Activated CD4-positive, alpha-beta T cell treated with anti-CD3 and anti-CD28 coated beads, Interleukin-2, Interleukin-6, amounts not matched to agents 100 ng/mL and 50 ng/mL, durations not matched to agents 16 hours and 8 hours (primary cell): ENCODE results near the gene F11.
"Not testable (repeated sequence)": the region's sequence is repeated elsewhere in the genome, so short reads cannot be mapped to it uniquely, and the experiment has no call there.

Experiments
- DNase-seq: peaks from one replicate; pipeline ENCODE4 v3.0.0-alpha.2; 2020

Gene F11

DNA sequence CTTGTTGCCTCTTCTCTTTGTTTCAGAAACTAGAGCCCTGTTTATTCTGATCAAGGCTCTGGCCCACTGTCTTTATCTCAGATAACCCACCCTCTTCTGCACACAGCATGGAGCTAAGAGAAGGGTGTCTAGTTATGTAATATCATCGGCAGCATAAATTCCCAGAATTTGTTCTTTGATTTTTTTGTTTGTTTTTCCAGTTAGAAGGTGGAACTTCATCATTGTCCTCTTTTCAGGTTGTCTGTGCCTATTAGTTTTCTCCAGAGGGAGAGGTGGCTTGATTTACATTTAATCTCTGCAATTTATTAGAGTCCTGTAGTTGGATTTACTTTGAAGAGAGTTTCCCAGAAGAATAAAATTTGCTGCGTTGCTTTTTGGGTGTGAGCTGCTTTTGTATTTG is 15.2 kb upstream of the F11 start:
- DNase-seq = no peak

GRCh38 chr4:186255122-186255521 is 10.9 kb upstream of the F11 start:
- no peak for DNase-seq

GRCh38 chr4:186258216-186258811 is 7.7 kb upstream of the F11 start:
- no peak for DNase-seq

DNA sequence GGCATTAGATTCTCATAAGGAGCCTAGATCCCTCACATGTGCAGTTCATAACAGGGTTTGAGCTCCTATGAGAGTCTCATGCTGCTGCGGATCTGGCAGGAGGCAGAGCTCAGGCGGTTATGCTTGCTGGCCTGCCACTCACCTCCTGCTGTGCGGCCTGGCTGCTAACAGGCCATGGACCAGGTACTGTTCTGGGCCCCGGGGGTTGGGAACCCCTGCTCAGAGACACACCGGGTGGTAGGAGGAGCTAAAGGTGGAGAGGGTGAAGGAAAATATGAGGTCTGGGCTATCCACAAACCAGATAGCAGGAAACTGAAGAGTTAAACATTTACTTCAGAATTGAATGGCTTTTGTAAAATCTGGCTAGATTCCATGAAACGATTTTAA is 5.9 kb upstream of the F11 start:
- DNase-seq = no peak

DNA sequence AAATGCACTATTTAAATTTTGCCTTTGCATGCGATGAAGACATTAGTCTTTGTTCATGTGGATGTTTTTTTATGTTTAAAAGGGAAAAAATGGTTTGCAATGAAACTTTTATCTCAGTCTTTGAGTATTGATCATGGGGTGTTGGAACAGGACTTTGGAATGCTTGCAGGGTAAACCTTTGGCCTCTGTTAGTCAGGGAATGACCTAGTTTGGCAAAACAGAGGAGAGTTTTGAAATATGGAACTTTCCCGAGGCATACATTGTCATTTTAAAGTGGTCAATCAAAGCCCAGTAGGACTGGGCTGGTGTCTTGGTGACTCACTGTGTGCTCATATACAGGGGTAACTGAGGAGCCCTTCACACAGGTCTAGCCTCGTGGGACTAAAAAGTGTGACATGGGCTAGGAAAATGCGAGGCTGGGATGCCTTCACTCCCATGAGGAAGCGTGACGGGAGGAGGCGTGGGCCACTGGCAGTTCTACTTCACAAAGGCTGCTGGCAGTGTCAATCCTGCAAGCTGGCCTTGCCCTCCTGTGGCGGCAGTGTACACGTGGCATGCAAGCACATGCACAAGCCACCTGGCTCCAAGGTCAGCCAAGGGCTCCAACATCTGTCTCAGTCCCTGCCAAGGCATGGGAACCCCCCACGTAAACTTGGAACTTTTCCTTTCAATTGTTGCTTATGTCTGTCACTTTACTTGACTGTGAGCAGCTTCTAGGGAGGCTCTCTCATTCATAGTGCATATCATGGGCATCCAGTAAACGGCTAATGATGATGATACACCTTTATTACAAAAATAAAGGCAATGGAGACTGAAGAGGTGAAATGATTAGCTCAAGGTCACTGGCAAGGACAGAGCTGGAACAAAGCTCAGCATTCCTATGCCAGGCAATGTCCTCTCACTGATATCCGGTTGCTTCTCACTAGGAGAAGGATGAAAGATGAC is 5.2 kb upstream of the F11 start:
- DNase-seq = no peak

DNA sequence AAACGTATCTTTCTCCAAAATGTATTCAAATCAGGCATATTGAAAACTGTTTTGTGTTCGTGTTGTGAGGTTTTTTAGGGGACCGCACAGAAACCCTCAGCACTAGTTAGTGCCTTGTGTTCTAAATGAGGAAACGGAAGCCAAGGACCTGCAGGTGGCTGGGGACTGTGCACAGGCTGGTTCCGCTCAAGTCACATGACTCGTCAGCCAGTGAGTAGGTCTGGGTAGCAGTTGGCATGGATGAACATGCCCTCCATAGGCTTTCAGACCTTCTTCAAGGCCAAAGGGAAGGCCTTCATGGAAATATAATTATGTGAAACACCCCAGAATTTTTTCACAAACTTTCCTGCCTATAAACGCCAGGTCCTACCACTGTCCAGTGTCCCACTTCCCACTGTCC is 1.3 kb upstream of the F11 start:
- no peak for DNase-seq

- not testable (repeated sequence) for DNase-seq
Measured at GRCh38 chr4:186265250-186265649, 739 bp upstream of the F11 start.

DNA sequence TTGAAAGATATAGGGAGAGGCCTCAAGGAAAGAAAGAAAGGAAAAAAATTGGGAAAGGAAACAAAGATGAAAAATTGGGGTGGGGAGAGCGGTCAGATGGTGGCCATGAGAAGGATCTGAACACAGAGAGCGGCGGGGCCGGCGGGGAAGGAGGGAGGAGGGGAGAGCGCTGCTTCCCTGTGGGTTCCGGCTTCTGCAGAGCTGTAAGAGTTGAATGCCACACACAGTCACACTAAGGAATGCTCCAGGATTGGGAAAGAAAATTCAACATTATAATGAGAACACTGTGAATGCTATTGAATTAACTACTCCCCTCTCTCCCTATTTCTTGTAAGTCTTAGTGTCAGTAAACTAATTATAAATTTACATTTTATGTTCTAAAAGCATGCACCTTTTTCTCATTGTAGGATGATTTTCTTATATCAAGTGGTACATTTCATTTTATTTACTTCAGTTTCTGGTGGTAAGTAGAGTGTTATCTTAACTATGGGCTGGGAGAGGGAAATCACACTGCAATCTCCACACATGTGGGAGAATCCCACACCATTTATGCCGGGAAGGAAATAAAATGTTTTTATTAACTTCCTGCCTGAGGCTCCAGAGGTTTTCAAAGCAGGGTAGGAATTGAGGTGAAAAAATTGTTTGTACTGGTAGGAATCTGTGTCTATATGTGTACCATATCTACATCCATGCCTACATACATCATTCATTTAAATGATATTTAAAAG is 904 bp downstream of the F11 start:
- no peak for DNase-seq

DNA sequence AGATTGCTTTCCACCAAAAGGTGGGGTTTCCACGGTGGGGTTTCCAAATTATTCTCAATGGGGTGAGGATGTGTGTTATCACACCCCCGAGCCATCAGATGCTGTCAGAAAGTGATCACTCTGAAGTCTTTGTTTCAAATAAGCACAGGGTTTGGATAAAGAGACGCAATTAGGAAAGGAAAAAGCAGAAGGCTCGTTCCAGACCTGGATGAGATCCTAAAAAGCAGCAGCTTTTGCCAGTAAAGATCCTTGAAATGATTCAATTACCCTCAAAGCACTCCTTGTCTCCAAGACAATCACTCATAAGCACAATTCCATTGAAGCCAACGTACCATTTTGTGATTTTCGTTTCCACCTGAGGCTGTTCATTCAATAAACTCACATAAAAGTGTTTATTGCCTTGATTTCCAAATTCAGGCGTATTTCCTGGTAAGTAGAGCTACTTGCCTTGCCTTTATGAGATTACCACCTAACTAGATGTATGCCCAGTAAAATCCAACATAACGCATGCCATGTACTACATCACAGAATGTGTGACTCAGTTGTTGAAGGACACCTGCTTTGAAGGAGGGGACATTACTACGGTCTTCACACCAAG is 5.2 kb downstream of the F11 start:
- DNase-seq = no peak

- no peak for DNase-seq
Measured at GRCh38 chr4:186272699-186273391, 6.9 kb downstream of the F11 start.

- not testable (repeated sequence) for DNase-seq
Measured at GRCh38 chr4:186273392-186273789, 7.4 kb downstream of the F11 start.

GRCh38 chr4:186283311-186283710 is 17.3 kb downstream of the F11 start:
- DNase-seq = no peak

GRCh38 chr4:186285147-186285546 is 19.2 kb downstream of the F11 start:
- no peak for DNase-seq

GRCh38 chr4:186286581-186286980 is 20.6 kb downstream of the F11 start:
- DNase-seq = no peak

GRCh38 chr4:186291256-186291890 is 25.4 kb downstream of the F11 start:
- no peak for DNase-seq

DNA sequence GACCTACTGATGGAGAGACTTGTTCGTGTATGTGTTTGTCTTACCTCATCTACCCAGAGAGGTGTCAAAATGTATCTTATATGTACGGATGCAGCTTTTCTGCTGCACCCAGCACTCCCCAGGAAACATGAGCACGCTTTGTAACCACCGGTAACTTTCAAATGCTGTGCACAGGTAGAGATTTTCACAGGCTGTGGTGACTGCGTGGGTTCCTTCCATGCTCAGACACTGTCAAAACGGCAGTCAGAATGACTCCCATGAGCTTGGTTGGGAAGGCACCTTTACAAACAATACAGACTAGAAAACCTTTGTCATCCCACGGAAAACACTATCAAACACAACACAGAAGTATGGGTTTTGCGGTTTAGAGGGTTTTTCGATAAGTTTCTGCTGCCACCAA is 28.2 kb downstream of the F11 start:
- no peak for DNase-seq

DNA sequence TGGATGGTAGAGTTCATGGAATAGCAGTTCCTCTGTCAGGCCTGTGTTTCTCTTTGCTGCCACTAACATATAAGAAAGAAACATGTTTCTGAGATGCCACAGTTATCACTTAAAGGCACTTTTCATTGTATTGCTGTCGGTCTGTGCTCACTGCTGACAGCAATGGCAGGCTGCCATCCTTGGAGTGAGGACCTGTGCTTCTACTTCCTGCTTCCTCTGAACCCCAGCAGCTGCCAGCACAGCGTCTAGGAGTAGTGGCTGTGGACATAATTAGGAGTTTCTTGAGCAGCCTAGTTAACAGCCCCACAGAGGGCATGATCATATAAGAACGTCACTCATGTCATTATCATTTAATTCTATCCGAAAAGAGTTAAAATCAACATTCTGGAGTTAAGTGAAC is 30.5 kb downstream of the F11 start:
- DNase-seq = no peak

GRCh38 chr4:186297013-186297645 is 31.1 kb downstream of the F11 start:
- DNase-seq = peak; percentile 46

DNA sequence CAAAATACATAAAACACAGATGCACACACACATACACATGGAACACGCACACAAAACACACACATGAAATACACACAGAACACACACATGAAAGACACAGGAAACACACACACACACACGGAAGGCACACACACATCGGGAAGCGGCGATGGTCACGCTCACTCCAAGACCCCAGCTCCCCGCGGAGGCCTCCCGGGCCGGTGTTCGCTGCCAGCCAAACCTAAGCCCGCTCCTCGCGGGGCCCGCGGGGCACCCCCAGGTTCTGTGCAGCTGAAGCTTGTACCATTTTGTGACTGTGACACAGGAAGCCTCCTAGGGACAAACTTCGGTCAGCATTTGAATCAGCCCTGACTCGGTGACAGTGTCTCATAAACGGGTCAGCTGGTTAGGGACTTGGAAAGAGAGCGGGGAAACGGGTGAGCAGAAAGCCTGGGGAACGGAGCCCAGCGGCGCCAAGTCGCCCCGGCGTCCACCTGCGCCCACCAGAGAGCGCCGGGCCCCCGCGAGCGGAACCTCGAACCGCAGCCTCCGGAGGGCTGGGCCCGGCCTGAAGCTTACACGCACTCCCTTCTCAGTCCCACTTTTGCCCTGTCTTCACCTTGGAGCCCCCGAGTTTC is 32.1 kb downstream of the F11 start:
- no peak for DNase-seq

DNA sequence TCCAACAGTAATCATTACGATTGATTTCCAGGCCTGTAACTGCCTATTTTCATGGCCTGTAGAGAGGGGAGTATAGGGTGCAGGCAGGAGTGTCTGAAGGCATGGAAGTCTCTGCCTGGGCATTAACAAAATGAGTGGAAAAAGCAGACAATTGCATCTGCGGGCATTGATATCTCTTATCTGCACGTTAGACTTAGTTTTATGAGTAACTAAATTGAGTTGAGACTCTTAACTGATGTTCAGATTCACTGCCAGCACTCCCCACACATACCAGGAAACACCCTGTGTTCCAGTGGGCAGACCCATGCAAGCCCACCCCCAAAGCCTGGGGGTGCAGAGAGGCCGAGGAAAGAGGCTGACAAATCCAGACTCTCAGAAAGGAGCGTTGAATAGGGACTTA is 33.3 kb downstream of the F11 start:
- DNase-seq = no peak

- no peak for DNase-seq
Measured at GRCh38 chr4:186300659-186301390, 34.8 kb downstream of the F11 start.
